ENCODE results near the gene ZNF25. TPM values are rescaled to one million over a fixed set of nuclear protein-coding genes. Genes with fewer than 3 reads are reported as not detected.

Gene ZNF25
- total and polyA plus RNA-seq, 2 experiments from 2014 or later, result 0.23 to 0.76 TPM

GRCh38 chr10:37975401-37975991 lies 951 bp downstream of the ZNF25 start (continued):
- TF ChIP-seq ETS1 (IDR thresholded peaks at IDR 0.05) (no peak), REST (IDR thresholded peaks at IDR 0.05; ENCODE audit: unreplicated experiment) (no peak), CREB1 (CRISPR knock-in tag; IDR thresholded peaks at IDR 0.05; ENCODE audit: low read depth) (no peak), JUNB (IDR thresholded peaks at IDR 0.05; ENCODE audit: unreplicated experiment) (no peak), ZNF331 (CRISPR knock-in tag; IDR thresholded peaks at IDR 0.05; ENCODE audit: low read depth) (no peak), CTCF (conservative IDR thresholded peaks at IDR 0.05; ENCODE audit: low read depth in 2 of 2) (no peak), ZNF114 (CRISPR knock-in tag; IDR thresholded peaks at IDR 0.05) (no peak)

GRCh38 chr10:37972396-37972795 lies 4.1 kb downstream of the ZNF25 start:
- no peaks in the 10 kb centered on the region for H3K79me2 ChIP-seq (replicated peaks; ENCODE audit: insufficient read depth)
- ATAC-seq (no peak), DNase-seq (ENCODE audit: low spot score) (no peak)
- no peaks in the 10 kb centered on the region for H4K20me1 ChIP-seq (replicated peaks; ENCODE audit: insufficient read depth)
- H2AFZ ChIP-seq, result no peak overlapping the region
- no peak overlapping the region for H3K4me2 ChIP-seq
- H3K4me3 Mint-ChIP-seq, result no peak overlapping the region
- H3K9me3 Mint-ChIP-seq, result peaks cover 76% of the 10 kb centered on the region
- no peak overlapping the region for H3K27ac ChIP-seq (ENCODE audit: low read depth)
- H3K4me3 ChIP-seq, result no peak overlapping the region
- no peaks in the 10 kb centered on the region for H3K9me2 ChIP-seq (ENCODE audit: insufficient read depth)
- H3K4me1 ChIP-seq (ENCODE audit: insufficient read depth), result no peaks in the 10 kb centered on the region
- no peaks in the 10 kb centered on the region for H3K27me3 ChIP-seq (ENCODE audit: insufficient read depth)
- no peaks in the 10 kb centered on the region for H3K27me3 Mint-ChIP-seq (ENCODE audit: insufficient read depth, low read depth, poor library complexity)
- H3F3A ChIP-seq (replicated peaks; ENCODE audit: low read depth), result no peaks in the 10 kb centered on the region
- H3K36me3 ChIP-seq (ENCODE audit: insufficient read depth), result no peaks in the 10 kb centered on the region; the same call in 1 of the 2 replicates
- no peak overlapping the region for H3K27ac Mint-ChIP-seq
- no peaks in the 10 kb centered on the region; the same call in 2 of the 3 replicates for H3K4me1 Mint-ChIP-seq
- H3K36me3 Mint-ChIP-seq (ENCODE audit: low read depth), result peaks cover 30% of the 10 kb centered on the region
- TF ChIP-seq ZNF462 (CRISPR knock-in tag; IDR thresholded peaks at IDR 0.05), result no peak
- TF ChIP-seq EZH2 (IDR thresholded peaks at IDR 0.05; ENCODE audit: low read depth, unreplicated experiment), result no peak
- TF ChIP-seq EZH2phosphoT487 (IDR thresholded peaks at IDR 0.05; ENCODE audit: unreplicated experiment), result no peak
- no peak for TF ChIP-seq CREB1 (CRISPR knock-in tag; IDR thresholded peaks at IDR 0.05; ENCODE audit: low read depth)
- TF ChIP-seq JUNB (IDR thresholded peaks at IDR 0.05; ENCODE audit: unreplicated experiment), result no peak
- TF ChIP-seq NANOG (IDR thresholded peaks at IDR 0.05; ENCODE audit: borderline replicate concordance), result no peak

Data from GM23338 (cell line).